Neutrophil (primary cell): Measurements from ENCODE around the gene UTS2R.

Experiments used
- H3K27ac ChIP-seq: fragments of 200-600 bp; sonication (generic); 2 replicates; pipeline ENCODE4 v1.5.1; 2016; ENCODE audit warnings: mild to moderate bottlenecking, moderate library complexity
- H3K27me3 ChIP-seq: fragments of 200-600 bp; sonication (generic); 2 replicates; pipeline ENCODE4 v1.6.0; 2016; ENCODE audit warnings: mild to moderate bottlenecking
- H3K36me3 ChIP-seq: fragments of 200-600 bp; sonication (generic); 2 replicates; pipeline ENCODE4 v1.5.1; 2017
- H3K4me1 ChIP-seq, 2 experiments: fragments of 200-600 bp in 1 of 2; sonication (generic) in 1 of 2; 1 replicate in 1 of 2; 2 replicates in 1 of 2; pipeline versions ENCODE4 v1.5.1 to v1.6.1; 2013 to 2016; ENCODE audit warnings: low read depth in 1 of 2, low read length in 1 of 2, mild to moderate bottlenecking in 1 of 2, moderate library complexity in 1 of 2; ENCODE audit not compliant: control insufficient read depth in 1 of 2, insufficient read depth in 1 of 2
- H3K4me3 ChIP-seq, 2 experiments: fragments of 200-600 bp in 1 of 2; sonication (generic) in 1 of 2; 1 replicate in 1 of 2; 2 replicates in 1 of 2; pipeline ENCODE4 v1.5.1; 2013 to 2016; ENCODE audit warnings: low read depth in 1 of 2, low read length in 1 of 2, mild to moderate bottlenecking in 1 of 2, moderate library complexity in 1 of 2
- H3K9me3 ChIP-seq: fragments of 200-600 bp; sonication (generic); 2 replicates; pipeline ENCODE4 v1.5.1; 2016
- TF ChIP-seq, protein P1 (sequence below): fragments of 200-600 bp; sonication (generic); IDR thresholded peaks from 2 replicates; pipeline ENCODE4 v1.5.1; 2016; ENCODE audit warnings: antibody characterized with exemption

UTS2R gene

GRCh38 chr17:82412535-82413520, 41.3 kb downstream of the UTS2R start:
- Histone ChIP-seq H3K9me3 (no peaks in the 10 kb centered on the region), H3K27me3 (no peaks in the 10 kb centered on the region), H3K36me3 (no peaks in the 10 kb centered on the region), H3K4me1 (peaks cover 3 to 9% of the 10 kb centered on the region in 2 experiments), H3K27ac (no peak overlapping the region), H3K4me3 (no peak overlapping the region)
- TF ChIP-seq, protein P1, sequence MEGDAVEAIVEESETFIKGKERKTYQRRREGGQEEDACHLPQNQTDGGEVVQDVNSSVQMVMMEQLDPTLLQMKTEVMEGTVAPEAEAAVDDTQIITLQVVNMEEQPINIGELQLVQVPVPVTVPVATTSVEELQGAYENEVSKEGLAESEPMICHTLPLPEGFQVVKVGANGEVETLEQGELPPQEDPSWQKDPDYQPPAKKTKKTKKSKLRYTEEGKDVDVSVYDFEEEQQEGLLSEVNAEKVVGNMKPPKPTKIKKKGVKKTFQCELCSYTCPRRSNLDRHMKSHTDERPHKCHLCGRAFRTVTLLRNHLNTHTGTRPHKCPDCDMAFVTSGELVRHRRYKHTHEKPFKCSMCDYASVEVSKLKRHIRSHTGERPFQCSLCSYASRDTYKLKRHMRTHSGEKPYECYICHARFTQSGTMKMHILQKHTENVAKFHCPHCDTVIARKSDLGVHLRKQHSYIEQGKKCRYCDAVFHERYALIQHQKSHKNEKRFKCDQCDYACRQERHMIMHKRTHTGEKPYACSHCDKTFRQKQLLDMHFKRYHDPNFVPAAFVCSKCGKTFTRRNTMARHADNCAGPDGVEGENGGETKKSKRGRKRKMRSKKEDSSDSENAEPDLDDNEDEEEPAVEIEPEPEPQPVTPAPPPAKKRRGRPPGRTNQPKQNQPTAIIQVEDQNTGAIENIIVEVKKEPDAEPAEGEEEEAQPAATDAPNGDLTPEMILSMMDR, result no peak

DNA sequence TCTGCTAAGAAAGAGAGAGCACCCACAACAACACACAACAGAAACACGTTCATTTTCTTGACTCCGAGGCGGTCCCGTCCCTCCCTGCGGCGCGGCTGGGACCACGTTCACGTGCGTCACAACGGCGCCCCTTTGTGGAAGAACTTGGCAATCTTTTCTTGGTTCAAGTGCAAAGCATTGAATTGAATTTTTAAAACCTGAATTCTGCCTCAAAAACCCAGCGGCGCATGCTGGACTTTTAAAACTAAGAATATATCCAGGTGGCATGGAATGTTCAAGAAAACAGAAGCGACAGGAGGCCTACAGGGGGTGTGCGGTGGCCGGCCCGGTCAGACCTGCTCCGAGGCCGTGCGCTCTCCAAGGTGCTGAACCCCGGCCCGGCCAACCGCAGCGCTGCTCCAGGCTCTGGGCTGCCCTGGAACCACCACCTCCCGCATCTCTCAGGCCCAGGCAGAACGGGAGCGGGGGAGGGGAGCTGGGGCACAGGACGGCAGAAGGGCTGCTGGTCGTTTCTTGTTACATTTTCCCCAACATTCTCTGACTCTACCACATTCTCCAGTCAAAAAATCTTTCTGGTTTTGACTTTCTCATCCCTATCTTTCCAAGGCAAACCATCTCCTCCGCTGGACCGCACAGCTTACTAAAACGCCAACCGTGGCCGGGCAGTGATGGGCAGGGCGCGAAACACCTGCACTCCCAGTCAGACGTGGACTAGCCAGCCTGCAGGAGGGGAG, 43.1 kb downstream of the UTS2R start:
- Histone ChIP-seq H3K36me3 (no peaks in the 10 kb centered on the region), H3K27ac (peak overlapping the region; percentile 25), H3K4me1 (peaks cover 17 to 24% of the 10 kb centered on the region in 2 experiments), H3K4me3 (peak overlapping the region in 1 of 2 experiments; percentile 36), H3K9me3 (no peaks in the 10 kb centered on the region), H3K27me3 (no peaks in the 10 kb centered on the region)
- TF ChIP-seq, protein P1, result peak; percentile 77

DNA sequence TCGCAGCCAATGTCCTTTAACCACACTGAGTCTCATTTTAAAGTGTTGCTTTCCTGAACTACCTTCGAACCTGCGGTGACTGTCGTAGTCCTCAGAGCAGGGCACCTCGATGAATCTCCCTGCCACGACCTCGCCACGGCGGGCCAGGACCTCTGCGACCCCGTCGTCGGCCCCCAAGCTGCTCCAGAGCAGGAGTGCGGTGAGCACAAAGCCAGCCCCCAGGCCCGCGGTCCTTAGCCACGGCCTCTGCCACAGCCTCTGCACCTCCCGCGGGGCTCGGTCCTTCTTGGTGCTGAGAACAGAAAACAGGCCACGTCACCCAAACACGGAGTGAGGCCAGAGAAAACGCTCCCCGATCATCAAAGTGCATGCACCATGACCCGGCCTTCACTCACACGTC, 43.8 kb downstream of the UTS2R start:
- Histone ChIP-seq H3K36me3 (no peaks in the 10 kb centered on the region), H3K4me3 (no peak overlapping the region), H3K9me3 (no peaks in the 10 kb centered on the region), H3K27ac (no peak overlapping the region), H3K27me3 (no peaks in the 10 kb centered on the region), H3K4me1 (peaks cover 21 to 29% of the 10 kb centered on the region in 2 experiments)
- TF ChIP-seq, protein P1, result no peak

- peaks cover 21 to 29% of the 10 kb centered on the region in 2 experiments for H3K4me1 ChIP-seq
- no peak overlapping the region for H3K4me3 ChIP-seq
- H3K9me3 ChIP-seq, result no peaks in the 10 kb centered on the region
- TF ChIP-seq, protein P1, result no peak
- no peaks in the 10 kb centered on the region for H3K36me3 ChIP-seq
- H3K27me3 ChIP-seq, result no peaks in the 10 kb centered on the region
- no peak overlapping the region for H3K27ac ChIP-seq
These were observed 44.2 kb downstream of the UTS2R start for GRCh38 chr17:82415786-82416185.

- no peaks in the 10 kb centered on the region for H3K9me3 ChIP-seq
- TF ChIP-seq, protein P1, result no peak
- H3K4me3 ChIP-seq, result no peak overlapping the region
- H3K4me1 ChIP-seq, result peaks cover 21 to 29% of the 10 kb centered on the region in 2 experiments
- H3K27ac ChIP-seq, result no peak overlapping the region
- H3K36me3 ChIP-seq, result no peaks in the 10 kb centered on the region
- H3K27me3 ChIP-seq, result no peaks in the 10 kb centered on the region
These were observed 44.7 kb downstream of the UTS2R start for GRCh38 chr17:82416264-82416663.
